ENCODE measurements around the gene MGAT4C. TPM values are rescaled to one million over a fixed set of nuclear protein-coding genes. Genes with fewer than 3 reads are reported as not detected.

The MGAT4C gene
- polyA plus RNA-seq, 2 of the 4 experiments (the other 2 are of a cell fraction), result 0.17 TPM; not detected in 1

DNA sequence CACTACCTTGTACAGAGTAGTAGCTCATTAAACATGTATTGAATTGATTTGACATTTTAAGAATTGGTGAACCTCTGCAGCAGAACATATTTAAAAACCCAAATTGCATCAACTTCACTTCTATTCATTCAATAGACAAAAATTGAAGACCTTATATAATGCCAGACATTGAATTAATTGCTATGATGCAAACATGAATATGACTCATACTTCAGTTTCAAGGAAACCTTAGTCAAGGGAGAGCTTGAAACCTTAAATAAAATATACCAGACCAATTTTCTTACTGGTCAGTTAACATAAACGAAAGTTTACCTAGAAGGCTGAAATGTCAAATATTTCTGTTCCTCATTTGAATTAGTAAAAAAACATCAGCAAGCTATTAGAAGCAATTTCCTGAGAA lies 5.0 kb upstream of the MGAT4C start:
- WGBS (ENCODE audit: missing lambda C conversion rate), result 10% methylated on average over 1 of the region's 1 CpG
- no peak for FAIRE-seq
- DNase-seq (ENCODE audit: low read depth in 1 of 2, low spot score in 1 of 2), result no peak
- Histone ChIP-seq H3K9me3 (no peaks in the 10 kb centered on the region), H3K4me1 (no peaks in the 10 kb centered on the region), H3K4me3 (no peak overlapping the region), H3K4me2 (no peak overlapping the region), H3K27ac (no peak overlapping the region)
- POLR2A ChIA-PET, result no interaction called here
- no peak for TF ChIP-seq FOXS1 (CRISPR knock-in tag; IDR thresholded peaks at IDR 0.05)
- TF ChIP-seq ZSCAN20 (CRISPR knock-in tag; IDR thresholded peaks at IDR 0.05), result no peak
- TF ChIP-seq ZFP36 (IDR thresholded peaks at IDR 0.05; ENCODE audit: borderline replicate concordance, partially characterized antibody), result no peak
- TF ChIP-seq BHLHE40 (IDR thresholded peaks at IDR 0.05; ENCODE audit: low read depth, low read length), result no peak
- TF ChIP-seq, protein P1, sequence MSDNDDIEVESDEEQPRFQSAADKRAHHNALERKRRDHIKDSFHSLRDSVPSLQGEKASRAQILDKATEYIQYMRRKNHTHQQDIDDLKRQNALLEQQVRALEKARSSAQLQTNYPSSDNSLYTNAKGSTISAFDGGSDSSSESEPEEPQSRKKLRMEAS (IDR thresholded peaks at IDR 0.05), result no peak
- no peak for TF ChIP-seq FOSL2 (IDR thresholded peaks at IDR 0.05)
- TF ChIP-seq FOSL2 (CRISPR knock-in tag; IDR thresholded peaks at IDR 0.05), result peak; percentile 61; the same call in 1 of the 2 replicates
- no peak for TF ChIP-seq JUN (IDR thresholded peaks at IDR 0.05)
- TF ChIP-seq, protein P2, sequence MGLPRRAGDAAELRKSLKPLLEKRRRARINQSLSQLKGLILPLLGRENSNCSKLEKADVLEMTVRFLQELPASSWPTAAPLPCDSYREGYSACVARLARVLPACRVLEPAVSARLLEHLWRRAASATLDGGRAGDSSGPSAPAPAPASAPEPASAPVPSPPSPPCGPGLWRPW (IDR thresholded peaks at IDR 0.05), result no peak
- ATAC-seq, result no peak
- CTCF ChIA-PET, result interaction anchor here (1.5 kb wide), 1 partner anchor 1586 kb away, joined by 4 read pairs; no protein-coding TSS in a partner anchor

DNA sequence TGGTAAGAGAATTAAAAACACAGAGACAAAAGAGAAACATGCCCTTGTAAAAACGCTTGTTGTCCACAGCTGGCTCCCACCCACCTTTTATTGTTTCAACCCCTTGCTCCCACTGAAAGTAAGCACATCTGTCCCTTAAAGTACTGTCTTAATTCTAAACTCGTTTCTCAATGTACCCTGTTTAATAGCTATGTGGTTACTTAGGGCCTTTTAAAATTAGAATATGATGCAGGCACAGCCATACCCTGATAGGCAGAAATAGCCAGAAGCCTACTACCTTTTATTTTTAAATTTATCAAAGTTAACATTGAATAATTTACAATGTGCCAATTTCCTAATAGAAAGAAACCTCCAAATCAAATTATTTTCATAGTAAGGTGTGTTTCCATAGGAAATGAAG lies 4.0 kb upstream of the MGAT4C start:
- Histone ChIP-seq H3K27ac (no peak overlapping the region), H3K4me3 (no peak overlapping the region), H3K4me1 (no peaks in the 10 kb centered on the region), H3K4me2 (no peak overlapping the region), H3K9me3 (no peaks in the 10 kb centered on the region)
- DNase-seq (ENCODE audit: low read depth in 1 of 2, low spot score in 1 of 2) (no peak), FAIRE-seq (no peak), ATAC-seq (no peak)
- TF ChIP-seq RAD21 (conservative IDR thresholded peaks at IDR 0.05 in 1 of 2, IDR thresholded peaks at IDR 0.05 in 1 of 2) (no peak), GATA3 (IDR thresholded peaks at IDR 0.05; ENCODE audit: borderline replicate concordance) (no peak), CHD4 (IDR thresholded peaks at IDR 0.05; ENCODE audit: borderline replicate concordance) (no peak), POLR2AphosphoS2 (conservative IDR thresholded peaks at IDR 0.05; ENCODE audit: low read length) (no peak), ZC3H11A (IDR thresholded peaks at IDR 0.05) (no peak), NR3C1 (IDR thresholded peaks at IDR 0.05) (no peak), SREBF2 (IDR thresholded peaks at IDR 0.05) (no peak)
- TF ChIP-seq, protein P3, sequence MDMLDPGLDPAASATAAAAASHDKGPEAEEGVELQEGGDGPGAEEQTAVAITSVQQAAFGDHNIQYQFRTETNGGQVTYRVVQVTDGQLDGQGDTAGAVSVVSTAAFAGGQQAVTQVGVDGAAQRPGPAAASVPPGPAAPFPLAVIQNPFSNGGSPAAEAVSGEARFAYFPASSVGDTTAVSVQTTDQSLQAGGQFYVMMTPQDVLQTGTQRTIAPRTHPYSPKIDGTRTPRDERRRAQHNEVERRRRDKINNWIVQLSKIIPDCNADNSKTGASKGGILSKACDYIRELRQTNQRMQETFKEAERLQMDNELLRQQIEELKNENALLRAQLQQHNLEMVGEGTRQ (IDR thresholded peaks at IDR 0.05), result no peak
- WGBS (ENCODE audit: missing lambda C conversion rate), result 42% methylated on average over 2 of the region's 2 CpGs
- ChIA-PET POLR2A (interaction anchor here (0.9 kb wide), 1 partner anchor 401 kb away, joined by 3 read pairs; no protein-coding TSS in a partner anchor), CTCF (interaction anchor here (1.5 kb wide), 1 partner anchor 1587 kb away, joined by 4 read pairs; no protein-coding TSS in a partner anchor)

DNA sequence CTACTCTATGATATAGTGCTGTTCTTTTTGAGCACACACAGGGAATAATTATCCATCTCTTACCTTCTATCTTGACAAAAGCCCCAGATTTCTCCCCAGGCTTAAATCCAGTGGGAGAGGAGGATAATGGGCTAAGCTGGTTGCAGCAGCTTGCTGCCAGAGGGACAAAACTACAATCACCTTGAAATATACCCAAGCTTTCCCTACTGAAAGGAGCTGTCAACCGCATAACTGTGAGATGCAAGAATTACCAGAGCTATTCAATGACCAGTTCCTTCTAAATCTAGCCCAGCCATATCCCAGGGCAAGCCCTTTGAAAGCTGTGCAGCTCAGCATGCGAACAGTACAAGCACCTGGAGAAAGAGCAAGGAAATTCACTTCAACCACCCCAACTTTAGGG lies 943 bp upstream of the MGAT4C start:
- Histone ChIP-seq H3K9me3 (no peaks in the 10 kb centered on the region), H3K4me3 (no peak overlapping the region), H3K27ac (no peak overlapping the region), H3K4me2 (no peak overlapping the region), H3K4me1 (no peaks in the 10 kb centered on the region)
- FAIRE-seq, result no peak
- 44% methylated on average over 2 of the region's 2 CpGs for WGBS (ENCODE audit: missing lambda C conversion rate)
- ChIA-PET POLR2A (no interaction called here), CTCF (no interaction called here)
- TF ChIP-seq HDAC2 (IDR thresholded peaks at IDR 0.05), result no peak
- no peak for TF ChIP-seq HOXB13 (CRISPR knock-in tag; IDR thresholded peaks at IDR 0.05; ENCODE audit: low read depth)
- no peak for TF ChIP-seq CBX8 (IDR thresholded peaks at IDR 0.05)
- TF ChIP-seq CEBPB (IDR thresholded peaks at IDR 0.05), result no peak
- TF ChIP-seq SREBF2 (IDR thresholded peaks at IDR 0.05), result no peak
- TF ChIP-seq CBX2 (IDR thresholded peaks at IDR 0.05; ENCODE audit: borderline replicate concordance, low read depth), result no peak
- no peak for TF ChIP-seq NPAS2 (CRISPR knock-in tag; IDR thresholded peaks at IDR 0.05; ENCODE audit: borderline replicate concordance)
- TF ChIP-seq ZSCAN20 (CRISPR knock-in tag; IDR thresholded peaks at IDR 0.05), result no peak
- TF ChIP-seq RARB (CRISPR knock-in tag; IDR thresholded peaks at IDR 0.05), result no peak
- TF ChIP-seq BHLHE40 (IDR thresholded peaks at IDR 0.05; ENCODE audit: low read depth, low read length), result no peak
- no peak for TF ChIP-seq NFE2L2 (conservative IDR thresholded peaks at IDR 0.05; ENCODE audit: low read length)
- TF ChIP-seq MAFK (IDR thresholded peaks at IDR 0.05; ENCODE audit: partially characterized antibody), result no peak
- no peak for TF ChIP-seq POLR2A (IDR thresholded peaks at IDR 0.05; ENCODE audit: low read length)
- ATAC-seq, result no peak; a peak in 1 of 6 replicates
- DNase-seq (ENCODE audit: low read depth in 1 of 2, low spot score in 1 of 2), result no peak
